Loucy (cell line): Measurements from ENCODE around the gene RPS24.

ENCODE experiments used
- EZH2phosphoT487 ChIP-seq: fragments of 200-600 bp; IDR thresholded peaks from 2 replicates; pipeline ENCODE4 v1.6.1; 2018; ENCODE audit warnings: antibody characterized with exemption, mild to moderate bottlenecking, moderate library complexity, borderline replicate concordance
- TF ChIP-seq, protein P1 (sequence below): fragments of 200-600 bp; sonication (generic); conservative IDR thresholded peaks from 2 replicates; pipeline ENCODE4 v1.5.1; 2014; ENCODE audit warnings: mild to moderate bottlenecking, antibody characterized with exemption, low read length

DNA sequence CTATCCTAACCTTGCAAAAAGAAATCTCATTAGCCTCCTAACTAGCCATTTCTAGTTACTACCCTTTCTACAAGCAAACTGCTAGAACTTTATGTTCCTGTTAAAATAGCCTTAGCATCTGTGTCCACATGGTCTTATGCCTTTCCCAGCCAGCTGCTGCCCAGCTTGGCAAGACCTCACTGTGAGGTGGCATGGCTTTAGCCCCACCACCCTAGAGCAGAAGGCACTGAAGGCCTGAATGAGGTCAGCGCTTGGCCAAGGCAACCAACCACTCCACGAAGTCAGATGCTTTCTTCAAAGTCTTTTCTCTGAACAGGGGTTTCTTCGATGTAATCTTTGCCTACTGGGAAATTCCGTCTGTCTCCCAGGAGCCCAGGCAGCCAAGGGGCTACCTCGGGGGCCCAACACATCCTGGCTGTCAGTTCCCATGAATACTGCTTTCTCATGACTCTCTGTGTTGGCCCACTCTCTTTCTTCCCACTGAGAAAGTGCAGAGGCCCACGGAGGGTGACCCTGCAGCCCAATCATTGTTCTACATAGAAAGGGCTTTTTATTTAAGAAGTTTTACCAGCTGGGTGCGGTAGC is 45.9 kb upstream of the RPS24 start:
- TF ChIP-seq, protein P1, sequence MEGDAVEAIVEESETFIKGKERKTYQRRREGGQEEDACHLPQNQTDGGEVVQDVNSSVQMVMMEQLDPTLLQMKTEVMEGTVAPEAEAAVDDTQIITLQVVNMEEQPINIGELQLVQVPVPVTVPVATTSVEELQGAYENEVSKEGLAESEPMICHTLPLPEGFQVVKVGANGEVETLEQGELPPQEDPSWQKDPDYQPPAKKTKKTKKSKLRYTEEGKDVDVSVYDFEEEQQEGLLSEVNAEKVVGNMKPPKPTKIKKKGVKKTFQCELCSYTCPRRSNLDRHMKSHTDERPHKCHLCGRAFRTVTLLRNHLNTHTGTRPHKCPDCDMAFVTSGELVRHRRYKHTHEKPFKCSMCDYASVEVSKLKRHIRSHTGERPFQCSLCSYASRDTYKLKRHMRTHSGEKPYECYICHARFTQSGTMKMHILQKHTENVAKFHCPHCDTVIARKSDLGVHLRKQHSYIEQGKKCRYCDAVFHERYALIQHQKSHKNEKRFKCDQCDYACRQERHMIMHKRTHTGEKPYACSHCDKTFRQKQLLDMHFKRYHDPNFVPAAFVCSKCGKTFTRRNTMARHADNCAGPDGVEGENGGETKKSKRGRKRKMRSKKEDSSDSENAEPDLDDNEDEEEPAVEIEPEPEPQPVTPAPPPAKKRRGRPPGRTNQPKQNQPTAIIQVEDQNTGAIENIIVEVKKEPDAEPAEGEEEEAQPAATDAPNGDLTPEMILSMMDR, result no peak
- TF ChIP-seq EZH2phosphoT487, result no peak
